ENCODE data around the gene CRYBG1.
"Not testable (repeated sequence)": the region's sequence is repeated elsewhere in the genome, so short reads cannot be mapped to it uniquely, and the experiment has no call there.

Gene CRYBG1

DNA sequence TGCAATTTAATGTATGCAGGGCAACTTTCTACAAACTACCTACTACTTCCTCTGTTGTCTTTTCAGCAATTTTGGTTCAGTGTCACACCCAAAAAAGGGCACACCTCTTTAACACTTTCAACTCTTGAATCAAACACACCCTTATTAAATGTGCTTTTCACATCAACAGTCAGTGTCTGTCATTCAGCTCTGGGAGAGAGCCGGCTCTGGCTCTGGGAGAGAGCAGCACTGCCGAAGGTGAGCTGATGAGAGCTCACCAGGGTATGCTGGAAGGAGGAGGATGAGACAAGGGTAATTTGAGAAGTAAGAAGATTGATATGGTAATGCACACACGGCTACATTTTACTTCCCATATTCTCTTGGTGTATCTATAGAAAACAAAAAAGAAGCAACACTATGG is 134.5 kb downstream of the CRYBG1 start:
- DNase-seq (ENCODE audit: insufficient read length, low spot score): no peak
- FAIRE-seq: no peak

DNA sequence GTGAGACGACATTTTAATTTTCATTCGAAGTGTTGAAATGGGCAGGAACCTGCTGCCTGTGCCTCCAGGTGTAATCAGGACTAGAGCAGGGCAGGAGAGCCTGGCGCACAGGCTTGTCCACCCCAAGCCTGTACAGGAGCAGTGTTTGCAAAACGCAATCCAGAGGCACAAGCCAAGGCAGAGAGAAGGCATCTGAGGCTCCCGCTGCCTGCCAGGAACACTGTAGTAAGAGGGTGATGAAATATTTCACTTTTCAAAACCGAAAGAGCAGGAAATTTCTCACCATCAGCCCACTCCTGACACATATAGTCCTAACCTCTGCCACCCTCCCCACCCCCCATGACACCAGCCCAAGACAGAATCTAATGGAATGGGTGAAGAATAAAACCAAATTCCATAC is 136.3 kb downstream of the CRYBG1 start:
- FAIRE-seq: no peak

DNA sequence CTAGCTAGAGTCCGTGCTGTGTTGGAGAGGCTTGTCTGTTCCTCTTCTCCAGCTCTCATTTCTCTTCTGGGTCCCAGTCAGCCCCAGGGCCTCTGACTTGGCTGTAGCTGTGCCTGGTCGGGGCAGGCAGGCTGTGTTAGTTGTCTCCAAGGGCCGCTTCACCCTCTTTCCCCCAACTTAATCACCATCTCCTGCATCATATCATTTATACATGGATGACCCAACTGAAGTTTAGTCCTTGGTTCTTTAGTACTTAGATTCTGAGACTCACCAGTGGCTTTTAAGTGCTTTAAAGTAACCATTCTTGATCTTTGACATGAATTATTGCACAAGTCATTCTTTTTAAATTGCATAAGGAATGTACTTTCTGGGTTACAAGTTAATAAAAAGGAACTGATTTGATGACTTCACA is 141.4 kb downstream of the CRYBG1 start:
- no peak for FAIRE-seq
- no peak for DNase-seq (ENCODE audit: insufficient read length, low spot score)

More for the DNA sequence above, 136.3 kb downstream of the CRYBG1 start:
- DNase-seq (ENCODE audit: insufficient read length, low spot score): no peak

DNA sequence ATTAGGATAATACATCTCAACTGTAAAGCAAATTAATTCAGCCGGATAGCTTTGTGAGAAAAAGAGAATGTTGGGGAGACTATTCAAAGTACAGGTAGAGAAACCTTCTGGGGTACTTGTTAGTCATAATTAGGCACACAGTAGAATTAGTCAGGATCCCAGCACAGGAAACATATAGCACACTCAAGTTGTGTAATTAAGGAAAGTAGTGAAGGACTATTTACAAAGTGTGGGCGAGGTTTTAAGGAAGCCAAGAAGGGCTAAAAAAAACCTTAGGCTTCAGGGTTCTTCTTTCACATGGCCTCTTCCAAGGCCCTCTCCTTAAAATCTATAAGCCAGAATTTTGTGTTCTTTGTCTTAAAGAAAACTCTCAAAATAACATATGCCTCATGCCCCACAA is 142.0 kb downstream of the CRYBG1 start:
- no peak for DNase-seq (ENCODE audit: insufficient read length, low spot score)

DNA sequence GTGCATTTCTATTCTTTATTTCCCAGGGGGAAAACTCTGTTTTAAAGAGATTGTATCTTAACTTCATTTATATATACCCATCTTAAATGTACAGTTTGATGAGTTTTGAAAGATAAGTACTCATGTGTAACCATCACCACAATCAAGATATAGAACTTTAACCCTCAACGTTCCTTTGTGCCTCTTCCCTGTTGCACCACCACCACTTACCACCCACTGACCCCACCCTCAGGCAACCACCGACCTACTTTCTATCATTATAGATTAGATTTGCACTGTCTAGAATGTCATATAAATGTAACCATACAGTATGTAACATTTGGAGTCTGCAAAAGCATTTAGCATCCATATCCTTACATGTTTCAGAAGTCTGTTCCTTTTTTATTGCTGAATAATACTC is 147.8 kb downstream of the CRYBG1 start:
- DNase-seq (ENCODE audit: insufficient read length, low spot score) (no peak), FAIRE-seq (no peak)

More for the DNA sequence above, 142.0 kb downstream of the CRYBG1 start:
- no peak for FAIRE-seq

DNA sequence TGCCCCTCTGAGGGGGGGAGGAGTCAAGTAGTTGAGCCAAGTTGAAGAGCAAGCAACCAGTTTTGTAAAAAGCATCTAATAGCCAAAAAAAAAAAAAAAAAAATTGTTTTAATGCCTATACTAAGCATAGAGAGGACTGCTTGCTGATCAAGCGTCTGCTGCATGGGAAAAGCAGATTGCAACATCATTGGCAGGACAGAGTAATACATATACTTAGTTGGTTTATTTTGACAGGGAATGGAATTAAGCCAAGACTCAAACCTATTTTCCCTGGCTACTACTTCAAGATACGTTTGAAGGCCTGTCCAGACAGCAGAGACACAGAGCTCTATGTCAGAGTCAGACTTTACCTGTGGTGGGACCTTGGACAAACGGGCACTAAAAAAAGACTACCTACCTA is 148.3 kb downstream of the CRYBG1 start:
- DNase-seq (ENCODE audit: insufficient read length, low spot score): no peak
- FAIRE-seq: no peak

DNA sequence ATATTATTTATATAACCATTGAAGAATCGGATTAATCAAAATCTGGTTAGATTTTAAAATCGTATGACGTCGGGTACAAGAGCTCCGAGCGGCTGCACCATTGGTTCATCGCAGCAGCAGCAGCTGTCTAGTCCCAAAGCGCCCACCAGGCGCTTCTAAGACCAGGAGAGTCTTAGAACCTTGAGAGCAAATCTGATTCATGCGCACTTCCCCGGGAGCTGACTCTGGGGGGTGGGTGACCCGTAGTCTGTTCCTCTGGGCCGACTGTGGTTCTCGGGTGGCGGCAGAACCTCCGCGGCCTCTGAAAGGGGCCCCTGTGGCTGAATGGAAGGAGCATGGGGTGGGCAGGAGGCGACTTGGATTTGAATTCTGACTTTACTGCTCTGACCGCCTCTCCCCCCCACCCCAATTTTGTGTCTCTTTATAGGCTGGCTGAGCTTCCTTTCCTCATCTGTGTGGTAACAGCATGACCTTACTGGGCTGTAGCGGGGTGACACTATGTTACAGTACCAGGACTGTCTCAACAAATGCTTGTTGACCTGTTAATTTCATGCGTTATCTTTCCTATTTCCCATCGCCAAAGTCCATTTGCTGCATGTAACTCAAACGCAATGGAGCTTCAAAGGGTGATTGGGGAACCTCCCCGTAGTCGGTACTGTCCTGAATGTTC is 149.0 kb downstream of the CRYBG1 start:
- FAIRE-seq (peak; percentile 67), DNase-seq (ENCODE audit: insufficient read length, low spot score) (no peak)

DNA sequence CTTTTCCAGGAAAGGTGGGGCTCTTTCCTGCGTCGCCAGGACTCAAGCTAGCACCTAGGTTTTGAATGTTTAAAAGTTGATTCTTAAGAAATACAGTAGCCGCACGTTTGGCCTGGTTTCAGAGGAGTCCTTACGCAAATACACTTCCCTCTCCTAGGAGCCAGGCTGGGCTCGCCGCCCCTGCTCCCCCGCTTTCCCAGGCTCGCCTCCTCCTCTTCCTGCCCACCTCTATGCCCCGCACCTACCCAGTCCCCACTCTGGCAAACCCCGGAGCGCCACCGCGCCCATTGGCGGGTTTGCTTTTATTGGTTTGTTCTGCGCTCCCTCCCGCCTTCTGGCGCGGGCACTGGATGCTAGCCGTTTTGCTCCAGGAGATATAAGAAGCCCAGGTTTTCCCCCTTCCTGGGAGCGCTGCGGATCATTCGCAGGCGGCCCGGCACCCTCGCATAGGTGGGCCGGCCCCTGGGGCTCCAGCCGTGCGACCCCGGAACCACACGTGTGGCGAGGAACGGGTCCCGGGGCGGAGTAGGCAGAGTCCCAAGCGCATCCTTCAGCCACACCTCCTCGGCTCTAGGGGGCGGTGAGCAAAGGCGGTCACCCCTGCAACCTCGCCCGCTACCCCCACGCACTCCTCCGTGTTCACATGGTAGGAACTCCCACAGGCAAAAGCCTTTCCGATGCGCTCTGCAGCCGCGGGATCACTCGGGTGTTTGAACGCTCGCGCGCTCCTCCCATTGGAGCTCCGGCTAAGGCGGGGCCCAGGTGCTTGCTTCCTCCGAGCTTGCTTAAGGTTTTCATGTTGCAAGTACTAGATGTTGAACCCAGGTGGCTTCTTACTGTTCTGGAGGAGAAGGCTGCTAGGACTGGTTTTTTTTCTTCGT is 149.8 kb downstream of the CRYBG1 start:
- FAIRE-seq: peak; percentile 93
- DNase-seq (ENCODE audit: insufficient read length, low spot score): no peak

DNA sequence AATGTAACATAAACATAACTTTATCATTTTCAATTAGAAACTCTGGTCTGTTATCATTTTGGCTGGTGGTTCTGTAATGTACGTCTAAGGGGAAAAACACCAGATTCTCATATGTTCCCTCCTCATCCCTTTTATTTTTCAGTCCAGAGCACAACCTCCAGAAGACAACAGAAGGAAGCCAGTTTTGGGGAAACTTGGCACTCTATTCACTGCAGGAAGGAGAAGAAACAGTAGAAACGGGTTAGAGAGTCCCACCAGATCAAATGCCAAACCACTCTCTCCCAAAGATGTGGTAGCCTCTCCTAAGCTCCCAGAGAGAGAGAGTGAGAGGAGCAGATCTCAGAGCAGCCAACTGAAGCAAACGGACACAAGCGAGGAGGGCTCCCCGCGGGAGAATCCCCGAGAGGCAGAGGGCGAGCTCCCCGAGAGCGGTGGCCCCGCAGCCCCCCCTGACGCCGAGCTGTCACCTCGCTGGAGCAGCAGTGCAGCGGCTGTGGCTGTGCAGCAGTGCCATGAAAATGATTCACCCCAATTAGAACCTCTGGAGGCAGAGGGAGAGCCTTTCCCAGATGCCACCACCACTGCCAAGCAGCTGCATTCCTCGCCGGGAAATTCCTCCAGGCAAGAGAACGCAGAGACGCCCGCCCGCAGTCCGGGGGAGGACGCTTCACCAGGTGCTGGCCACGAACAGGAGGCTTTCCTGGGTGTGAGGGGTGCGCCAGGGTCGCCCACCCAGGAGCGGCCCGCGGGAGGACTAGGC is 151.0 kb downstream of the CRYBG1 start:
- DNase-seq (ENCODE audit: insufficient read length, low spot score) (no peak), FAIRE-seq (peak; percentile 31)

DNA sequence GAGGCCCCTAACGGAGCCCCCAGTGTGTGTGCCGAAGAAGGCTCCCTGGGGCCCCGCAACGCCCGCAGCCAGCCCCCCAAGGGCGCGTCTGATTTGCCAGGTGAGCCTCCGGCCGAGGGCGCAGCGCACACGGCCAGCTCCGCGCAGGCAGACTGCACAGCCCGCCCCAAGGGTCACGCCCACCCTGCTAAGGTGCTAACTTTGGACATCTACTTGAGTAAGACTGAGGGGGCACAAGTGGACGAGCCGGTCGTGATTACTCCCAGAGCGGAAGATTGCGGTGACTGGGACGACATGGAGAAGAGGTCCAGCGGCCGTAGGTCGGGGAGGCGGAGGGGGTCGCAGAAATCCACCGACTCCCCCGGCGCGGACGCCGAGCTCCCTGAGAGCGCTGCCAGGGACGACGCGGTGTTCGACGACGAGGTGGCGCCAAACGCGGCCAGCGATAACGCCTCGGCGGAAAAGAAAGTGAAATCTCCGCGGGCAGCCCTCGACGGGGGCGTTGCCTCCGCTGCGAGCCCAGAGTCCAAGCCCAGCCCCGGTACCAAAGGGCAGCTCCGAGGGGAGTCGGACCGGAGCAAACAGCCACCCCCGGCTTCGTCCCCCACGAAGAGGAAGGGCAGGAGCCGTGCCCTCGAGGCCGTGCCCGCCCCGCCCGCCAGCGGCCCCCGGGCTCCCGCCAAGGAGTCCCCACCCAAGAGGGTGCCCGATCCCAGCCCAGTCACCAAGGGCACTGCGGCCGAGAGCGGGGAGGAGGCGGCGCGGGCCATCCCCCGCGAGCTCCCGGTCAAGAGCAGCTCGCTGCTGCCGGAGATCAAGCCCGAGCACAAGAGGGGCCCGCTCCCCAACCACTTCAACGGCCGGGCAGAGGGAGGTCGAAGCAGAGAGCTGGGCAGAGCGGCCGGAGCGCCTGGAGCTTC is 151.8 kb downstream of the CRYBG1 start:
- DNase-seq (ENCODE audit: insufficient read length, low spot score) (no peak), FAIRE-seq (peak; percentile 84)

DNA sequence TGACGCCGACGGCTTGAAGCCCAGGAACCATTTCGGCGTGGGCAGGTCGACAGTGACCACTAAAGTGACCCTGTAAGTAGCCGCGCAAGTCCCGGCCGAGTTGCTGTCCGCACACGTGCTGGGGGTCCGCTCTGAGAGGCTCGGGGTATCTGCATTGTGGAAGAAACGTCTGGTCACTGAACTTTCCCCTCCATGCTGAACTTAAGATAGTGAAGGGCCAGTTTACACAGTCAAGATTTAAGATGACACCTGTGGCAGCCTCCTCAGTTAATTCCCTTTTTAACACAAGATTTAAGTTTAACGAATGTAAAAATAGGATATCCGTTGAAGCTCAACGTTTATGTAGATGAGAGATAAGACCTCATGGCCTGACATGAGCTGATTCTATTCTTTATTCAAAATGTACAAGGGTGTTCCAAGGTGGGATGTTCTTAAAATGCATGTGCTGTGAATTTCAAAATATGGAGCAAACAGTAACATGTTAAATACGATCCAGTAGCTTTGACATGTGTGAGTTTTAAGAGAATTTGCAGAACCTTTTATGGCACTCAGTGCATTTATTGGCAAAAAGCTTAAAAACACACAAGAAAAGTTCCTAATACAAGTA is 152.6 kb downstream of the CRYBG1 start:
- FAIRE-seq (peak; percentile 70), DNase-seq (ENCODE audit: insufficient read length, low spot score) (no peak)

DNA sequence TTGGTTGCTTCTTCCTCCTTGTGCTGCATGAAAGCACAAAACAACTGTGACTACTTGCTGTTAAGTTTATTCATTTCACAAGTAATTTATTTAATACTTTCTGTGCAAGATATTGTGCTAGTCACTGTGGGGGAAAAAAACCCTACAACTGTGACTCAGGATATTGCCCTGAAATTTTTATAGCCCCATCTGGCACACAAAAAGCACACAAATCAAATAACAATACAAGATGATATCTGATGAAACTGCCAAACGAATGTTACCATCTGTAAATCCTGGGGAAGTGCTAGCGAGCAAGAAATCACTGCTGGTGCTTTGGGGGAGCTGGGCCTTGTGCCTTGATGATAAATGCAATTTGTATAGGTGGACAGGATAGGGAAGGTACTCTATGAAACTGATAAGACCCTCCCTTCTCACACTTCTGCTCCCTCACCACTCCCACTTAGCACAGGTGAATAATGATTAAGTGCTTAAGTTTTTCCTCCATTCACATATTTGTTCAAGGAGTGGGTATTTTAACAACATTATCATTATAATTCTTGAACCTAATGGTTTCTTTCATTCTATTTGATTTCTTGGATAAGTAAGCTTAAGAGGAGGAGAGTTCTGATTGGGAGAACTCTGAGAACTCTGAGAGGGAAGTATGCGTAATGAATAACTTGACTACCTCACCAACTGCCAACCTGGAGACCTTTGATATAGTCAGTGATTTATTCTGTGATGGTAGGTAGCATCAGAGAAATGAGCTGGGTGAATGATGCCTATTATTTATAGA is 153.5 kb downstream of the CRYBG1 start:
- FAIRE-seq (peak; percentile 73), DNase-seq (ENCODE audit: insufficient read length, low spot score) (no peak)

DNA sequence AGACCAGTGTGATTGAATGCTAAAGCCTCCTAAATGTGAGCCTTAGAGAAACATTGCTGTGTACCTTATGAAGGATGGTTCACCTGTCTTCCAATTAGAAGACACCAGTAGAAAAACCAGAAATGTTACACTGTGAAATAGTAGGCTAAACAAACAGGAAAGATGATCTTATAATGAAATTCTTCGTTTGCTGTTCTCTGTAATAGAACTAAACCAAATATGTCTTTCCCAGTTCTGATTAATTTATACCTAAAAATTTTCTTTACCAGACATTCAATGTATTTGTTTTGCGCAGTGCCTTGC is 154.0 kb downstream of the CRYBG1 start:
- DNase-seq (ENCODE audit: insufficient read length, low spot score): no peak
- no peak for FAIRE-seq

DNA sequence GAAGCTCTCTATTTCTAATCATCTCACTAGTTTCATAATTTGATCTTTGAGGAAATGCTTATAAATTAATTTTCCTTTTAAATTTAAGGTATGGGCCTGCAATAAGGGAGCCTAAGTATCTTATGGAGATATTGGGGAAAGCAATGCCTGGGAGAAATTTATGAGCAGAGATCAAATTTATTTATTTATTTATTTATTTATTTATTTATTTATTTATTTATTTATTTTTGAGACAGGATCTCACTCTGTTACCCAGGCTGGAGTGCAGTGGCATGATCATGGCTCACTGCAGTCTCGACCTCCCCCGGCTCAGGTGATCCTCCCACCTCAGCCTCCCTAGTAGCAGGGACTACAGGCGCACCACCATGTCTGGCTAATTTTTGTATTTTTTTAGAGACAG is 155.1 kb downstream of the CRYBG1 start:
- FAIRE-seq; DNase-seq (ENCODE audit: insufficient read length, low spot score): not testable (repeated sequence)

DNA sequence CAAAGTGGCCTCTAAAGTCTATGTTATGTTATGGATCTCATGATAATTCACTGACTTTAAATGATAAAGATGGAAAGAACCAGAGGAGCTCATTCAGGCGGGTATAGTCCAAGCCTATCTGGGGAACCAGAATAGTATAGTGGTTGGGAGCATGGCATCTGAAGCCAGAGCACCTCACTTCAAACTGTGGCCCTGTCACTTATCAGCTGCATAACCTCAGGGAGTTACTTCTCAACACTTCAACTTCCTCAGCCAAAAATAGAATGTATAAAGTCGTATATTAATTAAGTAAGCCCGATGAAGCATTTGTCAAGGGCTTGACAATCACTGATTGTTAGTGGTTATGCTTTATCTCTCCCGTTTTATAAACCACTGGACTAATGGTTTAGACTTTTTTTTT is 156.1 kb downstream of the CRYBG1 start:
- DNase-seq (ENCODE audit: insufficient read length, low spot score): no peak
- FAIRE-seq: peak; percentile 78

DNA sequence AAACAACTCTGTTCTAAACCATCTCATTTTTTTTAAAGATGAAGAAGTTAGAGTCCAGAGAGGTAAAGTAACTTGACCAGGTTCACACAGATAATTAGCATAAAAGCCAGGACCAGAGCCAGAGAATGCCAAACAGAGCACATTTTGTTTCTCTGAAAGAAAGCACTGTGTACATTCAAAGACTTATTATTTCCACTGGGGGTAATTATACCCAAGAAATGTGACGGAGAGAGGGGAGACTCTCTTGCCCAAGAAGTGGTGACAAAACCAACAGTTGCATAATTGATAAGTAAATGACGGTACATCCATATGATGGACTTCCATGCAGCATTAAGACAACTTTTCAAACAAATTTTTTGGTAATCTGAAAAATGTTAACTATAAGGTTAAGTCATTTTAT is 157.2 kb downstream of the CRYBG1 start:
- FAIRE-seq: no peak
- no peak for DNase-seq (ENCODE audit: insufficient read length, low spot score)

DNA sequence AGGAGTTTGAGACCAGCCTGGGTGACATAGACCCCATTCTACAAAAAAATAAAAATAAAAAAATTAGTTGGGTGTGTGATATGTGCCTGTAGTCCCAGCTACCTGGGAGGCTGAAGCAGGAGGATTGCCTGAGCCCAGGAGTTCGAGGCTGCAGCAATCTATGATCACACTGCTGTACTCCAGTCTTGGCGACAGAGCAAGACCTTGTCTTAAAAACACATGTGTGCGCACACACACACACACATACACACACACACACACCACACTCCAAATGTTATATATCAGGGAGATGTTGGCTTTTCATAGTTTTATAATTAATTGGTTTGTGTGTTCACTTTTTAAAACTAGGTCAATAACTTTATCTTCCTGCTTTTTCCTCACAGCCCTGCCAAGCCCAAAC is 158.2 kb downstream of the CRYBG1 start:
- FAIRE-seq (no peak), DNase-seq (ENCODE audit: insufficient read length, low spot score) (no peak)

DNA sequence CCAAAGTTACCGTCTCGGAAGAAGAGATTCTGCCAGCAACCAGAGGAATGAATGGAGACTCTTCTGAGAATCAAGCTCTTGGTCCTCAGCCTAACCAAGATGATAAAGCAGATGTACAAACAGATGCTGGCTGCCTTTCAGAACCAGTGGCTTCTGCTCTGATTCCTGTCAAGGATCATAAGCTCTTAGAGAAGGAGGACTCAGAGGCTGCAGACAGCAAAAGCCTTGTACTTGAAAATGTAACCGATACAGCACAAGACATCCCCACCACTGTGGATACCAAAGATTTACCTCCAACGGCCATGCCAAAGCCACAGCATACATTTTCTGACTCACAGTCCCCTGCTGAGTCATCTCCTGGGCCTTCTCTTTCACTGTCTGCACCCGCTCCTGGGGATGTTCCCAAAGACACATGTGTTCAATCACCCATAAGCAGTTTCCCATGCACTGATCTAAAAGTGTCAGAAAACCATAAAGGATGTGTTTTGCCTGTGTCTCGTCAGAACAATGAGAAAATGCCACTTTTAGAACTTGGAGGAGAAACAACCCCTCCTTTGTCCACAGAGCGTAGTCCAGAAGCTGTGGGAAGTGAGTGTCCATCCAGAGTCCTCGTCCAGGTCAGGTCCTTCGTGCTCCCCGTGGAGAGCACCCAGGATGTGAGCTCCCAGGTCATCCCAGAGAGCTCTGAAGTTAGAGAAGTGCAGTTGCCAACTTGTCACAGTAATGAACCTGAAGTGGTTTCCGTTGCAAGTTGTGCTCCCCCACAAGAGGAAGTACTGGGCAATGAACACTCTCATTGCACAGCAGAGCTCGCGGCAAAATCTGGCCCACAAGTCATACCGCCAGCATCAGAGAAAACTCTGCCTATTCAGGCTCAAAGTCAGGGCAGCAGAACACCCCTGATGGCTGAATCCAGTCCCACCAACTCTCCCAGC is 159.2 kb downstream of the CRYBG1 start:
- DNase-seq (ENCODE audit: insufficient read length, low spot score) (no peak), FAIRE-seq (peak; percentile 97)
